ENCODE data around the gene CDYL. TPM values are rescaled to one million over a fixed set of nuclear protein-coding genes. Genes with fewer than 3 reads are reported as not detected.

Gene CDYL
- total RNA-seq, 1 experiment from 2014 or later: 41.6 TPM

- BruUV-seq (replicated peaks): no TSS peak
- peaks cover 25% of the 10 kb centered on the region for H3K4me1 Mint-ChIP-seq (ENCODE audit: low read depth, unreplicated experiment)
- H3K36me3 Mint-ChIP-seq (ENCODE audit: insufficient read depth, unreplicated experiment): no peaks in the 10 kb centered on the region
- no peaks in the 10 kb centered on the region for H3K36me3 ChIP-seq (ENCODE audit: control insufficient read depth, insufficient read depth, low read length)
- no peak overlapping the region for H3K4me3 ChIP-seq (ENCODE audit: low read depth, low read length)
- peak in 1 of 2 experiments; percentile 32 for TF ChIP-seq CTCF (IDR thresholded peaks at IDR 0.05; ENCODE audit: insufficient read depth in 1 of 2, low read depth in 1 of 2, low read length in 1 of 2, severe bottlenecking in 1 of 2, unreplicated experiment in 1 of 2)
- H3K9me3 Mint-ChIP-seq (ENCODE audit: unreplicated experiment): no peaks in the 10 kb centered on the region
- peak in 1 of 2 experiments; percentile 27 for DNase-seq
- H3K27me3 Mint-ChIP-seq (ENCODE audit: insufficient read depth, unreplicated experiment): no peaks in the 10 kb centered on the region
- peaks cover 16% of the 10 kb centered on the region for H3K4me1 ChIP-seq
- no peaks in the 10 kb centered on the region for H3K9me3 ChIP-seq
- POLR2A ChIA-PET: no interaction called here
- CTCF ChIA-PET: interaction anchor here (0.5 to 0.6 kb wide), 2 partner anchors 11 to 141 kb away, joined by 3 read pairs; no protein-coding TSS in a partner anchor
- intact Hi-C loops (cut with micrococcal nuclease; ENCODE audit: unreplicated experiment): no loop called here
- H3K27ac Mint-ChIP-seq (ENCODE audit: unreplicated experiment): no peak overlapping the region
- H3K27me3 ChIP-seq (replicated peaks; ENCODE audit: control insufficient read depth, insufficient read depth, low read length): no peaks in the 10 kb centered on the region
- H3K4me3 Mint-ChIP-seq (ENCODE audit: unreplicated experiment): peak overlapping the region; percentile 10
Observed at GRCh38 chr6:4727671-4728435, 48.4 kb upstream of the CDYL start.

GRCh38 chr6:4728436-4728769 is 47.8 kb upstream of the CDYL start:
- Mint-ChIP-seq H3K4me3 (ENCODE audit: unreplicated experiment) (peak overlapping the region; percentile 10), H3K9me3 (ENCODE audit: unreplicated experiment) (no peaks in the 10 kb centered on the region), H3K4me1 (ENCODE audit: low read depth, unreplicated experiment) (peaks cover 26% of the 10 kb centered on the region), H3K36me3 (ENCODE audit: insufficient read depth, unreplicated experiment) (no peaks in the 10 kb centered on the region), H3K27me3 (ENCODE audit: insufficient read depth, unreplicated experiment) (no peaks in the 10 kb centered on the region), H3K27ac (ENCODE audit: unreplicated experiment) (no peak overlapping the region)
- Histone ChIP-seq H3K27me3 (replicated peaks; ENCODE audit: control insufficient read depth, insufficient read depth, low read length) (no peaks in the 10 kb centered on the region), H3K9me3 (no peaks in the 10 kb centered on the region), H3K4me3 (ENCODE audit: low read depth, low read length) (no peak overlapping the region), H3K4me1 (peaks cover 16% of the 10 kb centered on the region), H3K36me3 (ENCODE audit: control insufficient read depth, insufficient read depth, low read length) (no peaks in the 10 kb centered on the region)
- intact Hi-C loops (cut with micrococcal nuclease; ENCODE audit: unreplicated experiment): no loop called here
- BruUV-seq (replicated peaks): no TSS peak
- DNase-seq: no peak
- TF ChIP-seq CTCF (IDR thresholded peaks at IDR 0.05; ENCODE audit: insufficient read depth in 1 of 2, low read depth in 1 of 2, low read length in 1 of 2, severe bottlenecking in 1 of 2, unreplicated experiment in 1 of 2): no peak
- POLR2A ChIA-PET: no interaction called here
- CTCF ChIA-PET: no interaction called here

DNA sequence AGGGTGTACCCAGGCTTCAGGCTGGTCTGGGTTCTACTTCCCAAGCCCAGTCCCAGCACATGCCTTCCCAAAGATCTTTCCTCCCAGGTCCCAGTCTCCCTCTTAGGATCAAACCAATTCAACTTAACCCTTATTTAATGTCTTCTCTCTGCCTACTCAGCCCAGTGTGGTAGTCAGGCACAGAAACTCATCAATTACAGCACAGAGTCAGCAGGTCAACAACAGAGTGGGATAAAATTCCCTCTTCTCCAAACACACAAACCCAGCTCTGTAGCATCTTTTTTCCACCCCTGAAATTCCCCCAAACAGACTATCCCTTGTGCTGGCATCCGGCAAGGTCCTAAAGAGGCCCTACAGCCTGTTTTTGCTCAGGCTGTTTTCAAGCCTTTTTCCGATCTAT is 47.3 kb upstream of the CDYL start:
- H3K4me1 ChIP-seq: peaks cover 16% of the 10 kb centered on the region
- Mint-ChIP-seq H3K4me3 (ENCODE audit: unreplicated experiment) (no peak overlapping the region), H3K27ac (ENCODE audit: unreplicated experiment) (no peak overlapping the region), H3K27me3 (ENCODE audit: insufficient read depth, unreplicated experiment) (no peaks in the 10 kb centered on the region), H3K4me1 (ENCODE audit: low read depth, unreplicated experiment) (peaks cover 26% of the 10 kb centered on the region), H3K9me3 (ENCODE audit: unreplicated experiment) (no peaks in the 10 kb centered on the region), H3K36me3 (ENCODE audit: insufficient read depth, unreplicated experiment) (no peaks in the 10 kb centered on the region)
- no peak overlapping the region for H3K4me3 ChIP-seq (ENCODE audit: low read depth, low read length)
- DNase-seq: no peak
- H3K27me3 ChIP-seq (replicated peaks; ENCODE audit: control insufficient read depth, insufficient read depth, low read length): no peaks in the 10 kb centered on the region
- H3K9me3 ChIP-seq: no peaks in the 10 kb centered on the region
- BruUV-seq (replicated peaks): no TSS peak
- CTCF ChIA-PET: no interaction called here
- no peaks in the 10 kb centered on the region for H3K36me3 ChIP-seq (ENCODE audit: control insufficient read depth, insufficient read depth, low read length)
- intact Hi-C loops (cut with micrococcal nuclease; ENCODE audit: unreplicated experiment): no loop called here
- POLR2A ChIA-PET: no interaction called here
- TF ChIP-seq CTCF (IDR thresholded peaks at IDR 0.05; ENCODE audit: insufficient read depth in 1 of 2, low read depth in 1 of 2, low read length in 1 of 2, severe bottlenecking in 1 of 2, unreplicated experiment in 1 of 2): no peak
